Measurements from ENCODE around the gene FAM3D.
"Not testable (repeated sequence)": the region's sequence is repeated elsewhere in the genome, so short reads cannot be mapped to it uniquely, and the experiment has no call there.

Gene FAM3D

DNA sequence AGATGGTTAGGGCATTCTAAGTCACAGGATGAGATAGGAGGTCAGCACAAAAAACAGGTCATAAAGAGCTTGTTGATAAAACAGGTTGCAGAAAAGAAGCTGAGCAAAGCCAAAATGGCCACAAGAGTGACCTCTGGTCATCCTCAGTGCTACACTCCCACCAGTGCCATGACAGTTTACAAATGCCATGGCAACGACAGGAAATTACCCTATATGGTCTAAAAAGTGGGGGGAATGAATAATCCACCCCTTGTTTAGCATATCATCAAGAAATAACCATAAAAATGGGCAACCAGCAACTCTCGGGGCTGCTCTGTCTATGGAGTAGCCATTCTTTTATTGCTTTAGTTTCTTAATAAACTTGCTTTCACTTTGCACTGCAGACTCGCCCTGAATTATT is 30.2 kb upstream of the FAM3D start:
- H3K27ac ChIP-seq (ENCODE audit: low read depth, low read length); H3K4me3 ChIP-seq (ENCODE audit: low read length): not testable (repeated sequence)
- WGBS, result 91% methylated on average over 2 of the region's 3 CpGs

GRCh38 chr3:58696093-58696492 is 29.5 kb upstream of the FAM3D start:
- H3K4me1 ChIP-seq (ENCODE audit: insufficient read depth, low read length), result no peaks in the 10 kb centered on the region
- no peaks in the 10 kb centered on the region for H3K36me3 ChIP-seq (ENCODE audit: insufficient read depth, low read length)
- 86% methylated on average over 1 of the region's 1 CpG for WGBS

More for the DNA sequence above, 30.2 kb upstream of the FAM3D start:
- H3K4me1 ChIP-seq (ENCODE audit: insufficient read depth, low read length); H3K27me3 ChIP-seq (ENCODE audit: insufficient read depth, low read length); H3K9ac ChIP-seq (ENCODE audit: low read depth, low read length); H3K36me3 ChIP-seq (ENCODE audit: insufficient read depth, low read length): not testable (repeated sequence)
- peaks cover 31% of the 10 kb centered on the region for H3K9me3 ChIP-seq (ENCODE audit: insufficient read depth, low read depth, low read length)

DNA sequence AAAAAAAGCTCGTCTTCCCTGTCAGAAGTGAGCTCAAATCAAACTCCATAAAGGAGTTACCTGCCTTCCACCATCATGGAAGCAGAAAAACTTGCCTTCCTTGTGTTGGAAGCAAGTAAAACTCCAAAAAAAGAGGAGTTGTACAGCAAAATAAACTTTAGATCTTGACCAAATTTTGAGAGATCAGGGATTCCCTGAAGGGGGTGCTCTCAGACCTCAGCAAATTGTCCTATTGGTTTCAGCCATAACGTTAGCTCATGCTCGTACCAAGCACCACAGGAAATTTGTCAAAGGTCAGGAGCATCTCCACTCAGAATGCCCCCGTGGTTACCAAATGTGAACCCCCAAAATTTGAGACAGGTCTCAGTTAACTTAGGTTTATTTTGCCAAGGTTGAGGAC is 28.7 kb upstream of the FAM3D start:
- not testable (repeated sequence) for H3K9ac ChIP-seq (ENCODE audit: low read depth, low read length); H3K27ac ChIP-seq (ENCODE audit: low read depth, low read length); H3K4me1 ChIP-seq (ENCODE audit: insufficient read depth, low read length); H3K27me3 ChIP-seq (ENCODE audit: insufficient read depth, low read length); H3K4me3 ChIP-seq (ENCODE audit: low read length); H3K36me3 ChIP-seq (ENCODE audit: insufficient read depth, low read length)
- peaks cover 46% of the 10 kb centered on the region for H3K9me3 ChIP-seq (ENCODE audit: insufficient read depth, low read depth, low read length)
- WGBS, result 88% methylated on average over 4 of the region's 4 CpGs

More at GRCh38 chr3:58696093-58696492, 29.5 kb upstream of the FAM3D start:
- Histone ChIP-seq H3K4me3 (ENCODE audit: low read length) (no peak overlapping the region), H3K9ac (ENCODE audit: low read depth, low read length) (no peak overlapping the region), H3K27me3 (ENCODE audit: insufficient read depth, low read length) (no peaks in the 10 kb centered on the region), H3K9me3 (ENCODE audit: insufficient read depth, low read depth, low read length) (peaks cover 38% of the 10 kb centered on the region), H3K27ac (ENCODE audit: low read depth, low read length) (no peak overlapping the region)

GRCh38 chr3:58693940-58694850 is 27.6 kb upstream of the FAM3D start:
- Histone ChIP-seq H3K27me3 (ENCODE audit: insufficient read depth, low read length) (no peaks in the 10 kb centered on the region), H3K9me3 (ENCODE audit: insufficient read depth, low read depth, low read length) (peaks cover 54% of the 10 kb centered on the region), H3K27ac (ENCODE audit: low read depth, low read length) (no peak overlapping the region), H3K4me3 (ENCODE audit: low read length) (no peak overlapping the region), H3K36me3 (ENCODE audit: insufficient read depth, low read length) (no peaks in the 10 kb centered on the region), H3K9ac (ENCODE audit: low read depth, low read length) (no peak overlapping the region), H3K4me1 (ENCODE audit: insufficient read depth, low read length) (no peaks in the 10 kb centered on the region)
- WGBS, result 87% methylated on average over 7 of the region's 7 CpGs

GRCh38 chr3:58692484-58692883 is 25.9 kb upstream of the FAM3D start:
- Histone ChIP-seq H3K27me3 (ENCODE audit: insufficient read depth, low read length) (no peaks in the 10 kb centered on the region), H3K27ac (ENCODE audit: low read depth, low read length) (no peak overlapping the region), H3K36me3 (ENCODE audit: insufficient read depth, low read length) (no peaks in the 10 kb centered on the region), H3K4me1 (ENCODE audit: insufficient read depth, low read length) (no peaks in the 10 kb centered on the region), H3K9me3 (ENCODE audit: insufficient read depth, low read depth, low read length) (peaks cover 71% of the 10 kb centered on the region), H3K4me3 (ENCODE audit: low read length) (no peak overlapping the region), H3K9ac (ENCODE audit: low read depth, low read length) (no peak overlapping the region)
- no CpG with 5 or more reads among the region's 1 CpG for WGBS

DNA sequence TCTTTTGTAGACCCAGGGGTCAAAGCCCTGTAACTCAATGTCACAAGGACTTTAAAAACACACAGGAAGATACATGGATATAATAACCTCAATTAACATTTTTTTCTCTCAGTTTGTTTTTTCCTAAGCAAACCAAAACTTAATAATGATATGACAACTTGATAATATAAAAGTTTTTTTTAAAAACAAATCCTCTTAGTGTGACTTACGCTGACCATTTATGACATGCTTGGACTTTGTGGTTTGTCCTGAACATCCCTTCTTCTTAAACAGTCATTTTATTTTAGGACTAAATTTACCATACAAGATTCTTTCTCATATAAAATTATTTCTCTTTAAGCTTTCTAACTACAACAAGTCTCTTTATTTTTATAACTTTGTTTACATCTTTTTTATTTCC is 25.4 kb upstream of the FAM3D start:
- H3K9me3 ChIP-seq (ENCODE audit: insufficient read depth, low read depth, low read length), result peaks cover 72% of the 10 kb centered on the region
- H3K9ac ChIP-seq (ENCODE audit: low read depth, low read length), result no peak overlapping the region
- H3K4me3 ChIP-seq (ENCODE audit: low read length), result no peak overlapping the region
- no peaks in the 10 kb centered on the region for H3K4me1 ChIP-seq (ENCODE audit: insufficient read depth, low read length)
- H3K36me3 ChIP-seq (ENCODE audit: insufficient read depth, low read length), result no peaks in the 10 kb centered on the region
- WGBS, result 89% methylated on average over 1 of the region's 1 CpG
- H3K27ac ChIP-seq (ENCODE audit: low read depth, low read length), result no peak overlapping the region
- no peaks in the 10 kb centered on the region for H3K27me3 ChIP-seq (ENCODE audit: insufficient read depth, low read length)

DNA sequence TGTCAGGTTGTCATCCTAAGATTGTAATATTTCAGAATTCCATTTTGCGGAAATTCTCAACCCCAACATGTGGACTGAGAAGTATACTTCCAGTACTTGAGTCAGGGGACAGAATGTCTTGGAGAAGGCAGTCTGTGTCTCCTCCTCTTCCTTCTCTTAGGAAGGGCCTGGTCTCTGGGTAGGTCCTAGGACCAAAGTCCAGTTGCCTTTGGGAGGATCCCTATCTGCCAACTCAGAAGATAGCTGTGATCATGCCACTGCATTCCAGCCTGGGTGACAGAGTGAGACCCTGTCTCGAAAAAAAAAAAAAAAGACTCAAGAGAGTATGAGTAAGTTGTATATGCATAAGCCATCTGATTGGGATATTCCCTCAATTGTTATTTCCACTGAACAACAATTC is 23.9 kb upstream of the FAM3D start:
- Histone ChIP-seq H3K4me3 (ENCODE audit: low read length) (no peak overlapping the region), H3K27ac (ENCODE audit: low read depth, low read length) (no peak overlapping the region), H3K36me3 (ENCODE audit: insufficient read depth, low read length) (no peaks in the 10 kb centered on the region), H3K27me3 (ENCODE audit: insufficient read depth, low read length) (no peaks in the 10 kb centered on the region), H3K9me3 (ENCODE audit: insufficient read depth, low read depth, low read length) (peaks cover 77% of the 10 kb centered on the region), H3K9ac (ENCODE audit: low read depth, low read length) (no peak overlapping the region), H3K4me1 (ENCODE audit: insufficient read depth, low read length) (no peaks in the 10 kb centered on the region)
- WGBS, result 100% methylated on average over 1 of the region's 2 CpGs

GRCh38 chr3:58688574-58688973 is 22.0 kb upstream of the FAM3D start:
- Histone ChIP-seq H3K27me3 (ENCODE audit: insufficient read depth, low read length) (no peaks in the 10 kb centered on the region), H3K9me3 (ENCODE audit: insufficient read depth, low read depth, low read length) (peaks cover 63% of the 10 kb centered on the region), H3K4me1 (ENCODE audit: insufficient read depth, low read length) (no peaks in the 10 kb centered on the region), H3K27ac (ENCODE audit: low read depth, low read length) (no peak overlapping the region), H3K9ac (ENCODE audit: low read depth, low read length) (no peak overlapping the region), H3K36me3 (ENCODE audit: insufficient read depth, low read length) (no peaks in the 10 kb centered on the region), H3K4me3 (ENCODE audit: low read length) (no peak overlapping the region)
- WGBS, result 93% methylated on average over 4 of the region's 4 CpGs

DNA sequence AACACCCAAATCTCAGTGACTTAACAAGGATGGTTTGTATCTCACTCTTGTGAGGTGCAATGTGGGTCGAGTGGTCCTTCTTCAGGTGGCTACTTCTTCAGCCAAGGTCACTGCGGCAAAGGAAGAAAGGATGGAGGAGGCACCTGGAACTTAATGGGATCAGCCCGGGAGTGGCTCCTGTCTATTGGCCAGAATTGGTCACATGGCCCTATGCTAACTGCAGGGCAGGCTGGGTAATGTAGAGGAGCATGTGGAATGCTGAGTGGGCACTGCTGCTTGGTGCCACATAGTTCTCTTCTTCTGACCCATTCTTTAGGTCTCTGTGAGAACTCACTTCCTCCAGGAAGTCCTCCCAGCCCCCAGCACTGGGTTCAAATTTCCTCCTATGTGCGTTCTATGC is 20.3 kb upstream of the FAM3D start:
- Histone ChIP-seq H3K9me3 (ENCODE audit: insufficient read depth, low read depth, low read length) (peaks cover 46% of the 10 kb centered on the region), H3K27me3 (ENCODE audit: insufficient read depth, low read length) (no peaks in the 10 kb centered on the region), H3K9ac (ENCODE audit: low read depth, low read length) (no peak overlapping the region), H3K27ac (ENCODE audit: low read depth, low read length) (no peak overlapping the region), H3K4me1 (ENCODE audit: insufficient read depth, low read length) (no peaks in the 10 kb centered on the region), H3K4me3 (ENCODE audit: low read length) (no peak overlapping the region), H3K36me3 (ENCODE audit: insufficient read depth, low read length) (no peaks in the 10 kb centered on the region)
- 93% methylated on average over 4 of the region's 4 CpGs for WGBS

- Histone ChIP-seq H3K27me3 (ENCODE audit: insufficient read depth, low read length) (no peaks in the 10 kb centered on the region), H3K9ac (ENCODE audit: low read depth, low read length) (no peak overlapping the region), H3K9me3 (ENCODE audit: insufficient read depth, low read depth, low read length) (peaks cover 34% of the 10 kb centered on the region), H3K36me3 (ENCODE audit: insufficient read depth, low read length) (no peaks in the 10 kb centered on the region), H3K4me3 (ENCODE audit: low read length) (no peak overlapping the region), H3K27ac (ENCODE audit: low read depth, low read length) (no peak overlapping the region), H3K4me1 (ENCODE audit: insufficient read depth, low read length) (no peaks in the 10 kb centered on the region)
- WGBS, result 94% methylated on average over 10 of the region's 10 CpGs
These were observed 19.1 kb upstream of the FAM3D start for GRCh38 chr3:58685641-58686040.

GRCh38 chr3:58683466-58683865 is 16.9 kb upstream of the FAM3D start:
- 84% methylated on average over 4 of the region's 4 CpGs for WGBS

More at GRCh38 chr3:58683466-58683865, 16.9 kb upstream of the FAM3D start:
- Histone ChIP-seq H3K9ac (ENCODE audit: low read depth, low read length) (no peak overlapping the region), H3K4me1 (ENCODE audit: insufficient read depth, low read length) (no peaks in the 10 kb centered on the region), H3K27ac (ENCODE audit: low read depth, low read length) (no peak overlapping the region), H3K27me3 (ENCODE audit: insufficient read depth, low read length) (no peaks in the 10 kb centered on the region), H3K4me3 (ENCODE audit: low read length) (no peak overlapping the region), H3K9me3 (ENCODE audit: insufficient read depth, low read depth, low read length) (peaks cover 15% of the 10 kb centered on the region), H3K36me3 (ENCODE audit: insufficient read depth, low read length) (no peaks in the 10 kb centered on the region)
